OCI-LY7 (cell line): ENCODE data around the gene MTF2.

Experiments used
- EZH2phosphoT487 ChIP-seq: fragments of 200-600 bp; sonication (generic); IDR thresholded peaks from 2 replicates; pipeline ENCODE4 v1.6.1; 2018; ENCODE audit warnings: low read depth, borderline replicate concordance, mild to moderate bottlenecking, mixed run types, antibody characterized with exemption, low read length, moderate library complexity, mixed read lengths
- TF ChIP-seq, protein P1 (sequence below): fragments of 200-600 bp; sonication (generic); conservative IDR thresholded peaks from 2 replicates; pipeline ENCODE4 v1.5.1; 2014; ENCODE audit warnings: mild to moderate bottlenecking, antibody characterized with exemption, low read length, moderate library complexity, mixed read lengths

DNA sequence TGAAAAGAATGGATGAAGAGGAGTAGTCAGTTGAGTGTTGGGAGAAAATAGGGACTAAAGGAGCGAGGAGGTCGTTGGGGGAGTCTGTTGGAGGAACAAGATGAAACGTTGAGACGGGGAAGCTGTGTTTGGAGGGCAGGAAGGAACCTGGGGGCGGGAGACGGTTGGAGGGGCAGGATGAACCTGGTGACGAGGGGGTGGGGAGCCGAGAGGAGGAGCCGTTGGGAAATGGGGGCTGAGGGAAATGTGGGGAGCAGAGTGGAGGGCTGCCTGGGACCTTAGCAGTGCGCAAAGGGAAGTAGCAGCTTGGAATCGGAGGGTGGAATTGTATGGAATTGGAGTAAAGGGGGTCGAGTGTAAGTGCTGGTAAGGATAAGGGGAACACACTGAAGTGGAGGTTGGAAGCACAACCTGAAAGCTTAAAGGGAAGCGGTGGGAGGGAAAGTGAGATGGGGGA is 630 bp downstream of the MTF2 start:
- TF ChIP-seq, protein P1, sequence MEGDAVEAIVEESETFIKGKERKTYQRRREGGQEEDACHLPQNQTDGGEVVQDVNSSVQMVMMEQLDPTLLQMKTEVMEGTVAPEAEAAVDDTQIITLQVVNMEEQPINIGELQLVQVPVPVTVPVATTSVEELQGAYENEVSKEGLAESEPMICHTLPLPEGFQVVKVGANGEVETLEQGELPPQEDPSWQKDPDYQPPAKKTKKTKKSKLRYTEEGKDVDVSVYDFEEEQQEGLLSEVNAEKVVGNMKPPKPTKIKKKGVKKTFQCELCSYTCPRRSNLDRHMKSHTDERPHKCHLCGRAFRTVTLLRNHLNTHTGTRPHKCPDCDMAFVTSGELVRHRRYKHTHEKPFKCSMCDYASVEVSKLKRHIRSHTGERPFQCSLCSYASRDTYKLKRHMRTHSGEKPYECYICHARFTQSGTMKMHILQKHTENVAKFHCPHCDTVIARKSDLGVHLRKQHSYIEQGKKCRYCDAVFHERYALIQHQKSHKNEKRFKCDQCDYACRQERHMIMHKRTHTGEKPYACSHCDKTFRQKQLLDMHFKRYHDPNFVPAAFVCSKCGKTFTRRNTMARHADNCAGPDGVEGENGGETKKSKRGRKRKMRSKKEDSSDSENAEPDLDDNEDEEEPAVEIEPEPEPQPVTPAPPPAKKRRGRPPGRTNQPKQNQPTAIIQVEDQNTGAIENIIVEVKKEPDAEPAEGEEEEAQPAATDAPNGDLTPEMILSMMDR, result no peak
- no peak for TF ChIP-seq EZH2phosphoT487
